Fibroblast of skin of left biceps (primary cell): ENCODE results near the gene ATF6.
"Not testable (repeated sequence)": the region's sequence is repeated elsewhere in the genome, so short reads cannot be mapped to it uniquely, and the experiment has no call there.

ENCODE experiments used
- DNase-seq, 2 experiments: peaks; one replicate each; pipeline ENCODE4 v3.0.0-alpha.2; 2013; ENCODE audit warnings: low read depth in 2 of 2

Gene ATF6

GRCh38 chr1:161781995-161782394 lies 15.9 kb downstream of the ATF6 start:
- no peak for DNase-seq

- DNase-seq: no peak
Observed at GRCh38 chr1:161782886-161783285, 16.8 kb downstream of the ATF6 start.

DNA sequence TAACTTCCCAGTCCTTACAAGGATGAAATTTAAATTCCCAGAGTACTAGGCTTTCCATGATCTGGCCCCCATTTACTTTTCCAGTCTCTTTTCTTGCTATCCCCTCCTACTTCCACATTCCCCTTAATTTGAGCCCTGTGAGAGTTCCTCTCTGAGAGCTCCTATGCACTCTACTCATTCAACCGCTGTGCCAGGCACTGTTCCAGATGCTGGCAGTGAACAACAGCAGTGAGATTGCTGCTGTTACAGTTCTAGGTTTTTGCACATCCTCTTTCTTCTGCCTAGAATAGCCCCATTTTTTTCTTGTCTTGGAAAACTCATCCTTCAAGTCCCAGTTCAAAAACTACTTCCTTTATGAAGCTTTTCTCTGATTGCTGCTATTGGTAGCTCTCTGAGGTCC lies 18.8 kb downstream of the ATF6 start:
- no peak for DNase-seq

DNA sequence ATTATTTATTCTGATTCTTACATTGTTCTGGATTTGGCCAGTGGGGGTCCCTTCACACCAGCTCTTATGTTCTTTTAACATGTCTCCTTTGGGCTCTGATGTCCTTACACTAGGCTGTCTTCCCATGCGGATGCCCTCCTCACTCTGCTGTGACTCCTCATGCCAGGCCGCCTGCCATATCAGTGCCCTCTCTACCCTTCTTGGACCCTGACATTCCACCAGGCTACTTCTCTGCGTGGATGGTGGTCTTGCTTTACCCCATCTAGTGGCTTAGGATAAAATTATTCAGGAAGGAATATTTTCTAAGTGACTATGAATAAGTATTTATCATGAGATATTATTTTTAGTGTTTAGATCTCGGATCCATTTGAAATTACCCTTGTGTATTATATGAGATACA lies 21.2 kb downstream of the ATF6 start:
- no peak for DNase-seq

GRCh38 chr1:161790587-161791317 lies 24.6 kb downstream of the ATF6 start:
- no peak for DNase-seq

DNA sequence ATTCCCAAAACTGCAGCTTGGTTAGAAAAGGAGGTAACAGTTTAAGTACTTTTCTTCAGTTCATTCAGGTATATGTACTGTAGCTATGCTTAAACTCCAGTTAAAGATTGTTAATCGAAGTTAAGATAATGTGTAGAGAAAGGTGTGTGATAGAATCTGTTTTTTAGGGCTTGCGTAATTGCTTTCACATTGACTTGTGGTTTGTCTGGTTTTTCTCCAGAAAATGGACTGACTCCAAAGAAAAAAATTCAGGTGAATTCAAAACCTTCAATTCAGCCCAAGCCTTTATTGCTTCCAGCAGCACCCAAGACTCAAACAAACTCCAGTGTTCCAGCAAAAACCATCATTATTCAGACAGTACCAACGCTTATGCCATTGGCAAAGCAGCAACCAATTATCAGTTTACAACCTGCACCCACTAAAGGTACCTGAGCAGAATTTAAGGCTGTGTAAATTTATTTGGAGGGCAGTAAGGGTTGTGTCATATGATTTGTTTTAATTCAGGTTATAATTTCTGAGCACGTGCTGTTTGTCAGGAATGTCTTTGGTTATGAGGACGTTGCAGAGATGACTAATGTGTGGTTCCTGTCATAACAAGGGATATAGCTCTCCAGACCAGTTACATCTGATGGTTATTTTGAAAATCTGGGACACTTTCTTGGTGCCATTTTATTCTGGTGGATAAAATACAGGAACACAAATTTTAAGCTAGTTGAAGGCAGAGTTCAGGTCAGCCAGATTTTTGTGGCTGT lies 26.0 kb downstream of the ATF6 start:
- DNase-seq: no peak

GRCh38 chr1:161792740-161793139 lies 26.6 kb downstream of the ATF6 start:
- DNase-seq: peak; percentile 62 to 69

DNA sequence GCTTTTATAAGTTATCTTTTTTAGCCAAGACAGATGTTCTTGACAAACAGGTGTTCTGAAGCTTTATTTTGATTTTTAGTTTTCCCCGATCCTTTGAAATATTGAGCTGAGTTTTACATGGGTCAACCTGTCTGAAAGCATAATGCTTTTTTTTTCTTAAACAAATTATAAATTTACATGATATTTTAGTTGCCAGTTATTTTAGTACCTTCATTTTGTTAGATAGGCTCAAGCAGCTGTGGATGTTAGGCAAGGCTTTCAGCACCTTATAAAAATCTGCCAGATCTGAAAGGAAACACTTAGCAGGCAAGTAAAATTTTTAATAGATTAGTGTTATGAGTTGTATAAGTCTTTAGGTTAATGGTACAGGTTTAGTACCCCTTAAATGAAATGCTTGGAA lies 33.7 kb downstream of the ATF6 start:
- DNase-seq: no peak

GRCh38 chr1:161801955-161802354 lies 35.8 kb downstream of the ATF6 start:
- DNase-seq: no peak

GRCh38 chr1:161803181-161803580 lies 37.1 kb downstream of the ATF6 start:
- DNase-seq: no peak

- peak; percentile 70 to 77 for DNase-seq
Observed at GRCh38 chr1:161805399-161806197, 39.5 kb downstream of the ATF6 start.

DNA sequence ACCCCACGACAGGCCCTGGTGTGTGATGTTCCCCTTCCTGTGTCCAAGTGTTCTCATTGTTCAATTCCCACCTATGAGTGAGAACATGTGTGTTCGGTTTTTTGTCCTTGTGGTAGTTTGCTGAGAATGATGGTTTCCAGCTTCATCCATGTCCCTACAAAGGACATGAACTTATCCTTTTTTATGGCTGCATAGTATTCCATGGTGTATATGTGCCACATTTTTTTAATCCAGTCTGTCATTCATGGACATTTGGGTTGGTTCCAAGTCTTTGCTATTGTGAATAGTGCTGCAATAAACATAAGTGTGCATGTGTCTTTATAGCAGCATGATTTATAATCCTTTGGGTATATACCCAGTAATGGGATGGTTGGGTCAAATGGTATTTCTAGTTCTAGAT lies 43.1 kb downstream of the ATF6 start:
- not testable (repeated sequence) for DNase-seq

DNA sequence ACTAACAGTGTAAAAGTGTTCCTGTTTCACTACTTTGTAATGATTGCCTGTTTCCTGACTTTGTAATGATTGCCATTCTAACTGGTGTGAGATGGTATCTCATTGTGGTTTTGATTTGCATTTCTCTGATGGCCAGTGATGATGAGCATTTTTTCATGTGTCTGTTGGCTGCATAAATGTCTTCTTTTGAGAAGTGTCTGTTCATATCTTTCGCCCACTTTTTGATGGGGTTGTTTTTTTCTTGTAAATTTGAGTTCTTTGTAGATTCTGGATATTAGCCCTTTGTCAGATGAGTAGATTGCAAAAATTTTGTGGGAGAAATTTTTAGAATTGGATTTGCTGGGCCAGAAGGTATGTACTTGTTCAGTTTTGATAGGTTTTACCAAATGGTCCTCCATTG lies 43.5 kb downstream of the ATF6 start:
- DNase-seq: not testable (repeated sequence)

DNA sequence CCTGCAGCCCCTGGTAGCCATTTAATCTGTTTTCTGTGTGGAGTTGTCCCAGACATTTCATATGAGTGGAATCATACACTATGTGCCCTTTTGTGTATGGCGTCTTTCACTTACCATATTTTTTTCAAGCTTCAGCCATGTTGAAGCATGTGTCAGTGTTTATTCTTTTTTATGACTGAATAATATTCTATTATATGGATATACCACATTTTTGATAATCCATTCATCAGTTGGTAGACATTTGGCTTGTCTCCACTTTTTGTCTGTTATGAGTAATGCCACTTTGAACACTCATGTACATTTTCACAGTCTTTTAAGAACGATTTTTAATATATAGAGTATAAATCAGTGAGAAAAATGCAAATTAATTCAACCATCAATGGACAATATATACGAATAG lies 44.7 kb downstream of the ATF6 start:
- no peak for DNase-seq

DNA sequence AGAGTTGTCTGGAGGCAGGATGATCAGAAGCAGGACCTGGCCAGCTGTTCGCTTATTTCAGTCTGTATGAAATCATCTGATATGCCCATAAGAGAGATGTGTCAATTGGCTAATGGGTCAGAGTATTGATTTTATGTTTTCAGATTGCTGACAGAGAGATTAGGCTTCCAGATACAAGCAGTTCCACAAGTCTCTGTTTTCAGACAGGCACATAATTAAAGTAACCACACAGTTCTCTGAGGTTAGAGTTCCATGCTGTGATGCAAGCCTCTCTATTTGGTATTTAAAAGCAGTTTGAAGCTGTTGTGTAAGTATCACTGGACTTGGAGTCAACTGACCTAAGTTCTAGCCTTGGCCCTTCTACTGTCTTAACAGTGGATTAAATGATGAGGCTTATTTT lies 50.1 kb downstream of the ATF6 start:
- no peak for DNase-seq

- peak in 1 of 2 experiments; percentile 8 for DNase-seq
Observed at GRCh38 chr1:161817176-161817730, 51.1 kb downstream of the ATF6 start.

- no peak for DNase-seq
Observed at GRCh38 chr1:161820914-161821313, 54.8 kb downstream of the ATF6 start.

DNA sequence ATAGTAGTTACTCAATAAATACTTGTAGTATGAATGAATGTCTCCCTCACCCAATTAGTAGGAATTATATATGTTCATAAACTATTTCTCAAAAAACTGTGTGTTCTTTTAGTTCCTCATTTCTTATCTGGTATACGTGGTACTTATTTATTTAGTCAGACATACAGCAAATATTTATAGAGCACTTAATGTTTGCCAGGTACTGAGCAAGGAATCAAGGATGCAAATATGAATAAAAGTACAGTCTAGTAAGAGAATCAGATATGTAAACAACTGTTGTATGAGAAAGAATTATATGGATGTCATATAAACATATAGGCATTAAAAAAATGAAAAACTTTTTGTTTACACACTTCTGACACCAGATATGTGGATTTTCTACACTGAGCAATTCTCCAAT lies 58.5 kb downstream of the ATF6 start:
- DNase-seq: no peak

DNA sequence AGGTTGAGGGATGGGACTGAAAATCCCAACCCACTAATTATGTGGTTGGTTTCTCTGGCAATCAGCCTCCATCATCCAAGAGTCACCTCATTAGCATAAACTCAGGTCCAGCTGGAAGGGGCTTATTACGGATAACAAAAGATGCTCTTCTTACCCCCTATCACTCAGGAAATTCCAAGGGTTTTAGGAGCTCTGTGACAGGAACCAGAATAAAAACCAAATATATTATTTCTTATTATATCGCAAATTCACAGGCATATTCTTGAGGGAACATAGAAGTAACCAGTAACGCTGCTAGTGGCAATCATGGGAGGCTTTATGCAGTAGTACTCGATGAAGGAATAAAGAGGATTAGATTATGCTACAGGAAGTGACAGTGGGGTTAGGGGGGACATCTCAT lies 59.7 kb downstream of the ATF6 start:
- DNase-seq: no peak

DNA sequence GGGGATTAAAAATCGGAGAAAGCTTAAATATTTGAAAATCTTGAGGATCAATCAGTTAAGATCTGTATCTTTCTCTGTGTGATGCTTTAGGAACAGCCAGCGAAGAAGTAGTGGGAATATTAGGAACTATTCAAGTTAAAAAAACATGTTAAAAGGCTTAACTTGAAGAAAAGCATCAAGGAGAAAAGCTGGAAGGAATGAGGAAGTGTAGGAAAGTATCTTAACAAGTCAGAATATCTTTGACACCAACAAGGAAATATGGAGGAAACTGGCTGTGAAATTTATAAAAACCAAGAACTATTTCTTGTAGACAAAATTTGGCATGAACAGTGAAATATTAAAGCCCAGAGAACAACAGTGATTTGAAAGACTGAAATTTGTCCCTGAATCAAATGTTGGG lies 60.4 kb downstream of the ATF6 start:
- no peak for DNase-seq

DNA sequence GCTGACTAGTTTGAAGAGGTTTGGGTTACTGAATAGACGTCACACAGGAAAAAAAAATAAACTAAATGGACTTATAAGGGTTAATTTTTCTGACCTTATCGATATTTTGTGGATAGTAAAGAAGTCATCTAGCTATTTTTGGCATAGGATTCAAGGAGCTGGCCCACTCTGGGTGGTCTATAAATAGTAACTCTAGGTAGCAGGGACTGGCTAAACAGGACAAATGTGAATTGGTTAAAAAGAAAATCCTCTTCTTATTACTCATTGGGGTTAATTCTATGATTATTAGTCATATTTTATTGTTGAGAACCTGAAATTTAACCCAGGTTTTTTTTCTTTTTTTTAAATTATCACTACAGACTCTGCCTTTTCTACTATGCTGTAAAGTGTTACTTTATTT lies 61.7 kb downstream of the ATF6 start:
- no peak for DNase-seq

DNA sequence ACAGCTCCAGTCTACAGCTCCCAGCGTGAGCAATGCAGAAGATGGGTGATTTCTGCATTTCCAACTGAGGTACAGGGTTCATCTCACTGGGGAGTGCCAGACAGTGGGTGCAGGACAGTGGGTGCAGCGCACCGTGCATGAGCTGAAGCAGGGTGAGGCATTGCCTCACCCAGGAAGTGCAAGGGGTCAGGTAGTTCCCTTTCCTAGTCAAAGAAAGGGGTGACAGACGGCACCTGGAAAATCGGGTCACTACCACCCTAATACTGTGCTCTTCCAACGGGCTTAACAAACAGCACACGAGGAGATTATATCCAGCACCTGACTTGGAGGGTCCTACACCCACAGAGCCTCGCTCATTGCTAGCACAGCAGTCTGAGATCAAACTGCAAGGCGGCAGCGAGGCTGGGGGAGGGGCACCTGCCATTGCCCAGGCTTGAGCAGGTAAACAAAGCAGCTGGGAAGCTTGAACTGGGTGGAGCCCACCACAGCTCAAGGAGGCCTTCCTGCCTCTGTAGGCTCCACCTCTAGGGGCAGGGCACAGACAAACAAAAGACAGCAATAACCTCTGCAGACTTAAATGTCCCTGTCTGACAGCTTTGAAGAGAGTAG lies 66.3 kb downstream of the ATF6 start:
- DNase-seq: not testable (repeated sequence)
